Neural cell (in vitro differentiated cells): ENCODE results near the gene TPSD1. TPM values are rescaled to one million over a fixed set of nuclear protein-coding genes. Genes with fewer than 3 reads are reported as not detected.

Source experiments
- H2AFZ ChIP-seq: fragments of 200-600, 300-800 bp; sonication (generic), shearing (Covaris generic); 2 replicates; pipeline ENCODE4 v1.6.0; 2014; ENCODE audit warnings: low read depth, mild to moderate bottlenecking, antibody characterized with exemption, low read length, moderate library complexity
- H3F3A ChIP-seq: fragments of 200-600 bp; shearing (Covaris generic); 2 replicates; pipeline ENCODE4 v1.6.1; 2016; ENCODE audit warnings: mild to moderate bottlenecking, moderate library complexity, mixed read lengths, antibody characterized with exemption, low read length; ENCODE audit not compliant: insufficient read depth, poor library complexity, severe bottlenecking
- H3K27ac ChIP-seq: fragments of 200-600, 300-800 bp; sonication (generic), shearing (Covaris generic); 2 replicates; pipeline ENCODE4 v1.5.1; 2014; ENCODE audit warnings: mild to moderate bottlenecking, low read length, moderate library complexity
- H3K27me3 ChIP-seq: fragments of 300-800, 200-600 bp; sonication (generic), shearing (Covaris generic); 2 replicates; pipeline ENCODE4 v1.6.0; 2014; ENCODE audit warnings: mild to moderate bottlenecking, low read depth, low read length, moderate library complexity; ENCODE audit not compliant: insufficient read depth
- H3K36me3 ChIP-seq: fragments of 300-800, 200-600 bp; sonication (generic), shearing (Covaris generic); 2 replicates; pipeline ENCODE4 v1.5.1; 2014; ENCODE audit warnings: mild to moderate bottlenecking, antibody characterized with exemption, low read length, moderate library complexity; ENCODE audit not compliant: insufficient read depth
- H3K4me2 ChIP-seq: fragments of 300-800, 200-600 bp; sonication (generic), shearing (Covaris generic); 2 replicates; pipeline ENCODE4 v1.6.0; 2014; ENCODE audit warnings: mild to moderate bottlenecking, low read length
- H3K4me3 ChIP-seq: fragments of 300-800, 200-600 bp; sonication (generic), shearing (Covaris generic); 2 replicates; pipeline ENCODE4 v1.5.1; 2014; ENCODE audit warnings: mild to moderate bottlenecking, low read length, moderate library complexity
- H3K79me2 ChIP-seq: fragments of 200-600 bp; shearing (Covaris generic); replicated peaks from 2 replicates; pipeline ENCODE4 v1.6.0; 2014; ENCODE audit warnings: mild to moderate bottlenecking, low read length, moderate library complexity; ENCODE audit not compliant: insufficient read depth
- H3K9ac ChIP-seq: fragments of 300-800, 200-600 bp; sonication (generic), shearing (Covaris generic); 2 replicates; pipeline ENCODE4 v1.6.1; 2016; ENCODE audit warnings: mild to moderate bottlenecking, low read length, mixed read lengths
- H3K9me2 ChIP-seq: fragments of 200-600 bp; shearing (Covaris generic); 2 replicates; pipeline ENCODE4 v1.6.1; 2016; ENCODE audit warnings: mild to moderate bottlenecking, low read length, mixed read lengths; ENCODE audit not compliant: insufficient read depth
- H3K9me3 ChIP-seq: fragments of 200-600, 300-800 bp; sonication (generic), shearing (Covaris generic); 2 replicates; pipeline ENCODE4 v1.6.1; 2016; ENCODE audit warnings: mild to moderate bottlenecking, mixed run types, low read length, moderate library complexity, mixed read lengths
- H4K20me1 ChIP-seq: fragments of 200-600 bp; shearing (Covaris generic); 2 replicates; pipeline ENCODE4 v1.6.1; 2016; ENCODE audit warnings: mild to moderate bottlenecking, mixed run types; ENCODE audit not compliant: insufficient read depth
- CTCF ChIP-seq: fragments of 450-650 bp; IDR thresholded peaks from 2 replicates; pipeline ENCODE4 v1.5.1; 2014; ENCODE audit warnings: antibody characterized with exemption, mild to moderate bottlenecking, moderate library complexity; ENCODE audit not compliant: poor library complexity, severe bottlenecking
- EP300 ChIP-seq: fragments of 450-650 bp; conservative IDR thresholded peaks from 2 replicates; pipeline ENCODE4 v1.6.1; 2014; ENCODE audit warnings: antibody characterized with exemption, mild to moderate bottlenecking, moderate library complexity; ENCODE audit not compliant: poor library complexity, severe bottlenecking
- EZH2 ChIP-seq: fragments of 200-600, 300-800 bp; shearing (Covaris generic), sonication (generic); IDR thresholded peaks from 2 replicates; pipeline ENCODE4 v1.6.1; 2014; ENCODE audit warnings: antibody characterized with exemption, low read length, borderline replicate concordance, mild to moderate bottlenecking; ENCODE audit not compliant: insufficient read depth, poor library complexity, severe bottlenecking
- MXI1 ChIP-seq: fragments of 450-650 bp; conservative IDR thresholded peaks from 2 replicates; pipeline ENCODE4 v1.6.1; 2014; ENCODE audit warnings: antibody characterized with exemption, mild to moderate bottlenecking; ENCODE audit not compliant: poor library complexity, severe bottlenecking
- POLR2AphosphoS5 ChIP-seq: IDR thresholded peaks from 2 replicates; pipeline ENCODE4 v1.6.1; 2012
- RAD21 ChIP-seq: fragments of 450-650 bp; conservative IDR thresholded peaks from 2 replicates; pipeline ENCODE4 v1.6.1; 2014; ENCODE audit warnings: antibody characterized with exemption, mild to moderate bottlenecking, moderate library complexity
- REST ChIP-seq: IDR thresholded peaks from 2 replicates; pipeline ENCODE4 v1.6.1; 2012; ENCODE audit warnings: borderline replicate concordance
- SMC3 ChIP-seq: fragments of 450-650 bp; conservative IDR thresholded peaks from 2 replicates; pipeline ENCODE4 v1.6.1; 2014; ENCODE audit warnings: antibody characterized with exemption, mild to moderate bottlenecking, moderate library complexity; ENCODE audit not compliant: poor library complexity
- TAF1 ChIP-seq: IDR thresholded peaks from 2 replicates; pipeline ENCODE4 v1.6.1; 2012; ENCODE audit warnings: low read depth
- polyA plus RNA-seq: library from polyadenylated mRNA; depleted of rRNA; stranded (reverse); fragments of >200 nt; gene quantifications from 2 replicates; pipeline ENCODE4 v1.2.3, GENCODE V29; 2014

TPSD1 gene
- polyA plus RNA-seq, 1 donor from 2014 or later: not detected

DNA sequence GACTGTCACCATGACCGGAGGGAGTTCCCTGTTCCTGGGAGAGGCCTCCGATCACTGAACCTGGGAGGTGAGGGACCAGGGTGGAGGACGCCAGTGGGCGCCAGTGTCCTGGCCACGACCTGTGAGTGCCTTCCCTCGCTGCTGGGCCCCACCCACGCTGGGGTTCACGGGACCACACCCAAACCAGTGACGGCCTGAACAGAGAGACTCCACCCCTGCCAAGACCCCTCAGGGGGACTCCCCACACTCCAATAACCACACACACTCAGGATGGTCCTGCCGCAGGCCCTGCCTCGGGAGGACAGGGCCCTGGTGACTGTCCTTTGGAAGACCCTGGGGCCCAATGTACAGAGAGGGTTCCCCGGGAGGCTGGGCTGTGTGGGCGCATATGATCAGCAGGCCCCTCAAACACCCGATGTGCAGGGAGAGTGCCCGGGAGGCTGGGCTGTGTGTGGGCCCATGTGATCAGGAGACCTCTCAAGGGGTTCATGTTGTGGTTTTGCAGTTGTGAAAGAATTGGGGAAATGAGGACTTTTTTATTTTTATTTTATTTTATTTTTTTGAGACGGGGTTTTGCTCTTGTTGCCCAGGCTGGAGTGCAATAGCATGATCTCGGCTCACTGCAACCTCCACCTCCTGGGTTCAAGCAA lies 26.6 kb downstream of the TPSD1 start:
- Histone ChIP-seq H3K27ac (no peak overlapping the region), H3K4me3 (no peak overlapping the region), H3K9ac (no peak overlapping the region), H3K9me2 (no peaks in the 10 kb centered on the region), H3K36me3 (no peaks in the 10 kb centered on the region), H3K79me2 (no peaks in the 10 kb centered on the region), H4K20me1 (no peaks in the 10 kb centered on the region), H3K27me3 (no peaks in the 10 kb centered on the region), H3K4me2 (no peak overlapping the region), H3F3A (no peaks in the 10 kb centered on the region), H3K9me3 (no peaks in the 10 kb centered on the region), H2AFZ (no peak overlapping the region)
- no peak for TF ChIP-seq RAD21
- no peak for TF ChIP-seq CTCF
- TF ChIP-seq EP300: no peak
- no peak for TF ChIP-seq SMC3
- TF ChIP-seq MXI1: no peak
- no peak for TF ChIP-seq POLR2AphosphoS5
- TF ChIP-seq TAF1: no peak
- no peak for TF ChIP-seq REST
- no peak for TF ChIP-seq EZH2

GRCh38 chr16:1283296-1283695 lies 27.4 kb downstream of the TPSD1 start:
- no peak overlapping the region for H3K27ac ChIP-seq
- H3K79me2 ChIP-seq: no peaks in the 10 kb centered on the region
- no peaks in the 10 kb centered on the region for H4K20me1 ChIP-seq
- no peaks in the 10 kb centered on the region for H3F3A ChIP-seq
- no peak overlapping the region for H2AFZ ChIP-seq
- no peak overlapping the region for H3K4me3 ChIP-seq
- no peaks in the 10 kb centered on the region for H3K36me3 ChIP-seq
- no peak overlapping the region for H3K4me2 ChIP-seq
- TF ChIP-seq EP300 (no peak), EZH2 (no peak), CTCF (no peak), RAD21 (no peak), TAF1 (no peak)
- H3K27me3 ChIP-seq: no peaks in the 10 kb centered on the region
- no peaks in the 10 kb centered on the region for H3K9me2 ChIP-seq
- no peak overlapping the region for H3K9ac ChIP-seq
- no peaks in the 10 kb centered on the region for H3K9me3 ChIP-seq
